ENCODE measurements around the gene RECK.
A peak's percentile ranks its signal among the peaks of the same experiment; 100 is the strongest.

RECK gene

DNA sequence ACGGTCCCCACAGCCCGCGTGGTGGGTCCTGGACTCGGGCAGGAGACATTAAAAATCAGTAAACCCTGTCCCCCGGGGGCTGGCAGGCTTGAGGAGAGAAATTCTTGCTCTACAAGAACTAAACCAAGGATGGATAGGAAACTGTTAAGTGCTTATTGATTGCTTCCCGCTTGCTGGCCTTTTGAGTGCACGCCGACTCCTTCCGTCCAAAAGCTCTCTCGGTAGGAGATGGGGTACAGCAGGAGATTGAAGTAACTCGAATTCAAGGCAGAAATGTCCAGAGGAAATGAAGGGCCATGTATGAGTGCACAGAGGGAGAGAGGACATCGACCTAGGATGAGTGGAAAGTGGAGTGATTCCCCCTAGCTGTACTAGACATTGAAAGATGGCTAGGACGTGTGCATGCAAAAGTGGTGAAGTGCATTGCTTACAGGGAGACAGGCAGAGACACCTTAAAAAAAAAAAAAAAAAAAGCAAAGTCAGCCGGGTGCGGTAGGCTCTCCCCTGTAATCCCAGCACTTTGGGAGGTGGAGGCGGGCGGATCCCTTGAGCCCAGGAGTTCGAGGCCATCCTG, 923 bp downstream of the RECK start:
- H3K9me3 ChIP-seq (replicated peaks; ENCODE audit: insufficient read depth, low read length) = no peaks in the 10 kb centered on the region
- H3K4me2 ChIP-seq (ENCODE audit: low read depth, low read length) = peak overlapping the region; percentile 75
- no peaks in the 10 kb centered on the region for H3F3A ChIP-seq (ENCODE audit: insufficient read depth, low read length)
- TF ChIP-seq EZH2 (optimal IDR thresholded peaks at IDR 0.05; ENCODE audit: low read depth, low read length) = no peak
- TF ChIP-seq, protein P1, sequence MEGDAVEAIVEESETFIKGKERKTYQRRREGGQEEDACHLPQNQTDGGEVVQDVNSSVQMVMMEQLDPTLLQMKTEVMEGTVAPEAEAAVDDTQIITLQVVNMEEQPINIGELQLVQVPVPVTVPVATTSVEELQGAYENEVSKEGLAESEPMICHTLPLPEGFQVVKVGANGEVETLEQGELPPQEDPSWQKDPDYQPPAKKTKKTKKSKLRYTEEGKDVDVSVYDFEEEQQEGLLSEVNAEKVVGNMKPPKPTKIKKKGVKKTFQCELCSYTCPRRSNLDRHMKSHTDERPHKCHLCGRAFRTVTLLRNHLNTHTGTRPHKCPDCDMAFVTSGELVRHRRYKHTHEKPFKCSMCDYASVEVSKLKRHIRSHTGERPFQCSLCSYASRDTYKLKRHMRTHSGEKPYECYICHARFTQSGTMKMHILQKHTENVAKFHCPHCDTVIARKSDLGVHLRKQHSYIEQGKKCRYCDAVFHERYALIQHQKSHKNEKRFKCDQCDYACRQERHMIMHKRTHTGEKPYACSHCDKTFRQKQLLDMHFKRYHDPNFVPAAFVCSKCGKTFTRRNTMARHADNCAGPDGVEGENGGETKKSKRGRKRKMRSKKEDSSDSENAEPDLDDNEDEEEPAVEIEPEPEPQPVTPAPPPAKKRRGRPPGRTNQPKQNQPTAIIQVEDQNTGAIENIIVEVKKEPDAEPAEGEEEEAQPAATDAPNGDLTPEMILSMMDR (IDR thresholded peaks at IDR 0.05; ENCODE audit: low read length) = no peak
- no peak for TF ChIP-seq EZH2phosphoT487 (IDR thresholded peaks at IDR 0.05; ENCODE audit: low read length)
- no peaks in the 10 kb centered on the region for H4K20me1 ChIP-seq (ENCODE audit: insufficient read depth, low read length)
- DNase-seq = peak; percentile 10
- H3K9ac ChIP-seq (ENCODE audit: low read length) = peak overlapping the region; percentile 55; the same call in 1 of the 2 replicates
- peaks cover 12% of the 10 kb centered on the region for H3K4me1 ChIP-seq (ENCODE audit: low read length)
- 0 out of 2 replicates have a peak, but pooled peaks cover 5% of the 10 kb centered on the region for H3K79me2 ChIP-seq (ENCODE audit: low read length)
- H2AFZ ChIP-seq (ENCODE audit: low read length) = peak overlapping the region; percentile 83
- peak overlapping the region; percentile 88 for H3K4me3 ChIP-seq (ENCODE audit: low read length)
- H3K36me3 ChIP-seq (replicated peaks; ENCODE audit: insufficient read depth, low read length) = no peaks in the 10 kb centered on the region
- H3K9me2 ChIP-seq (replicated peaks; ENCODE audit: insufficient read depth, low read length) = no peaks in the 10 kb centered on the region
- H3K27ac ChIP-seq (ENCODE audit: low read length) = no peak overlapping the region
- H3K27me3 ChIP-seq (replicated peaks; ENCODE audit: insufficient read depth, low read length) = no peaks in the 10 kb centered on the region

DNA sequence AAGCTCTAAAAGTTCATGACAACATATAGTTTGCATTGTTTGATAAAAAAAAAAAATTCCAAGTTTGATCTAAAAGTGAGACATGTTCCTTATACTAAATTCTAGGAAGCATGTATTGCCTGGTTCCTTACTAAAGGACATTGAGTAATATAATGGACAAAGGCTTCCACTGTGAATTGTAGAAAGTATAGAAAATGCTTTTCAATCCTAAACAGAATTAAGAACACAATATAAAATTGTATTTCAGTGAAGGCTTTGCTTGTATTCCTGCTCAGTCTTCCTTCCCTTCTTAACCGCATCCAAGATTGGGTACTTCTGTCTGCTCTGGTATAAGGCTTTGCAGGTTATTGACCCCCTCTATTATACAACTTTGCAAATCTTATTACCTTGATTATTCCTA, 2.4 kb downstream of the RECK start:
- Histone ChIP-seq H4K20me1 (ENCODE audit: insufficient read depth, low read length) (no peaks in the 10 kb centered on the region), H3K27me3 (replicated peaks; ENCODE audit: insufficient read depth, low read length) (no peaks in the 10 kb centered on the region), H3F3A (ENCODE audit: insufficient read depth, low read length) (no peaks in the 10 kb centered on the region), H3K4me1 (ENCODE audit: low read length) (peaks cover 12% of the 10 kb centered on the region), H3K79me2 (ENCODE audit: low read length) (0 out of 2 replicates have a peak, but pooled peaks cover 5% of the 10 kb centered on the region), H3K4me2 (ENCODE audit: low read depth, low read length) (no peak overlapping the region), H3K4me3 (ENCODE audit: low read length) (no peak overlapping the region), H3K36me3 (replicated peaks; ENCODE audit: insufficient read depth, low read length) (no peaks in the 10 kb centered on the region), H3K27ac (ENCODE audit: low read length) (no peak overlapping the region), H3K9me2 (replicated peaks; ENCODE audit: insufficient read depth, low read length) (no peaks in the 10 kb centered on the region), H2AFZ (ENCODE audit: low read length) (no peak overlapping the region), H3K9ac (ENCODE audit: low read length) (no peak overlapping the region), H3K9me3 (replicated peaks; ENCODE audit: insufficient read depth, low read length) (no peaks in the 10 kb centered on the region)
- no peak for TF ChIP-seq EZH2 (optimal IDR thresholded peaks at IDR 0.05; ENCODE audit: low read depth, low read length)
- TF ChIP-seq, protein P1 (IDR thresholded peaks at IDR 0.05; ENCODE audit: low read length) = no peak
- no peak for DNase-seq

DNA sequence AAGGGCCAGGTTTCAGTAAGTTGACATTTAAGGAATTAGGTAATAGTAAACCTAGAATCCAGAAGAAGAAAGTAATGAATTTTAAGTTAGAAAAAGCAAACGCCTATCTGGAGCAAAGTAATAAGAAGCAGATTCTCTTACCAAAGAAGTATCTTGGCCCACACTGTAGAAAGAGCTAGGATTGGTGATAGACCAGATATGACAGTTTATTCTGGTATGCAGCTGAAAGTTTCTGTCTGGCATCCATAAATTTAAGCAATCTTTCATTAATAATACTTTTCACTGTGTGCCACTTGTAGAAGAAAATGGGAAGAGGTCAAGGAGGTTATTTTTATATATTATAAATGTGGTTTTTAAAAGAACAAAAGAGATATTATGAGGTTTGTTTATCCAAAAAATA, 3.0 kb downstream of the RECK start:
- H3K79me2 ChIP-seq (ENCODE audit: low read length) = 0 out of 2 replicates have a peak, but pooled peaks cover 5% of the 10 kb centered on the region
- no peak overlapping the region for H3K4me2 ChIP-seq (ENCODE audit: low read depth, low read length)
- no peaks in the 10 kb centered on the region for H3F3A ChIP-seq (ENCODE audit: insufficient read depth, low read length)
- no peak overlapping the region for H3K4me3 ChIP-seq (ENCODE audit: low read length)
- H3K4me1 ChIP-seq (ENCODE audit: low read length) = peaks cover 12% of the 10 kb centered on the region
- DNase-seq = no peak
- no peaks in the 10 kb centered on the region for H3K27me3 ChIP-seq (replicated peaks; ENCODE audit: insufficient read depth, low read length)
- no peaks in the 10 kb centered on the region for H3K36me3 ChIP-seq (replicated peaks; ENCODE audit: insufficient read depth, low read length)
- H3K9me3 ChIP-seq (replicated peaks; ENCODE audit: insufficient read depth, low read length) = no peaks in the 10 kb centered on the region
- no peak overlapping the region for H3K27ac ChIP-seq (ENCODE audit: low read length)
- TF ChIP-seq EZH2phosphoT487 (IDR thresholded peaks at IDR 0.05; ENCODE audit: low read length) = no peak
- TF ChIP-seq EZH2 (optimal IDR thresholded peaks at IDR 0.05; ENCODE audit: low read depth, low read length) = no peak
- TF ChIP-seq, protein P1 (IDR thresholded peaks at IDR 0.05; ENCODE audit: low read length) = no peak
- no peaks in the 10 kb centered on the region for H4K20me1 ChIP-seq (ENCODE audit: insufficient read depth, low read length)
- no peak overlapping the region for H3K9ac ChIP-seq (ENCODE audit: low read length)
- H2AFZ ChIP-seq (ENCODE audit: low read length) = no peak overlapping the region
- H3K9me2 ChIP-seq (replicated peaks; ENCODE audit: insufficient read depth, low read length) = no peaks in the 10 kb centered on the region

Data from MM.1S (cell line).